ENCODE measurements around the gene GATAD1. TPM values are rescaled to one million over a fixed set of nuclear protein-coding genes. Genes with fewer than 3 reads are reported as not detected.

Gene GATAD1
- total and polyA plus RNA-seq, 2 of the 8 experiments (the other 6 are each of a cell fraction or from before 2014, with no cell fraction given): 17.1 to 34.7 TPM

GRCh38 chr7:92423710-92424131 is 23.6 kb upstream of the GATAD1 start:
- H3K4ac ChIP-seq (replicated peaks; ENCODE audit: insufficient read length, low read depth, low read length): peak overlapping the region; percentile 80
- no peak overlapping the region for H3K27ac ChIP-seq (ENCODE audit: low read depth, low read length)
- peak overlapping the region; percentile 28 for H4K5ac ChIP-seq (ENCODE audit: insufficient read length, low read depth, low read length)
- no peak for TF ChIP-seq KDM4A (IDR thresholded peaks at IDR 0.05; ENCODE audit: low read depth, low read length, severe bottlenecking)
- WGBS, 2 experiments (ENCODE audit: extremely low coverage in 1 of 2, insufficient coverage in 1 of 2, insufficient read length in 1 of 2, insufficient replicate concordance in 2 of 2, low coverage in 1 of 2, low lambda C conversion rate in 2 of 2, missing lambda C conversion rate in 1 of 2): 76% methylated on average over 5 of the region's 5 CpGs; no CpG with 5 or more reads in 1 of the 2 experiments
- H2AFZ ChIP-seq (ENCODE audit: low read length): peak overlapping the region; percentile 99; the same call in 1 of the 2 replicates
- no peak for FAIRE-seq
- peak overlapping the region; percentile 99 for H2BK15ac ChIP-seq (ENCODE audit: low read length)
- no peaks in the 10 kb centered on the region for H3K9me3 ChIP-seq (ENCODE audit: insufficient read depth in 2 of 2, low read depth in 1 of 2, low read length in 1 of 2)
- peak overlapping the region; percentile 92 for H2AK5ac ChIP-seq (ENCODE audit: low read depth, low read length)
- peak overlapping the region; percentile 35 for H3K23ac ChIP-seq (ENCODE audit: insufficient read length)
- H2BK12ac ChIP-seq (ENCODE audit: low read depth, low read length): peak overlapping the region; percentile 98
- peak overlapping the region; percentile 99 for H4K91ac ChIP-seq (replicated peaks; ENCODE audit: insufficient read length, low read length)
- POLR2A ChIA-PET (ENCODE audit: partially characterized antibody): interaction anchor here (0.8 to 4.5 kb wide), 5 partner anchors 11 to 289 kb away, joined by 3 to 34 read pairs (median 6); partner anchors contain the start of genes CYP51A1, GATAD1 and RBM48
- peaks cover 5% of the 10 kb centered on the region; the same call in 1 of the 2 replicates for H3K23me2 ChIP-seq (ENCODE audit: low read depth, low read length)
- peak overlapping the region; percentile 60 for H3K56ac ChIP-seq (replicated peaks; ENCODE audit: insufficient read length, low read depth, low read length)
- H3K36me3 ChIP-seq (ENCODE audit: control insufficient read depth in 2 of 4, insufficient read depth in 4 of 4, low read length in 3 of 4): no peaks in the 10 kb centered on the region
- peak overlapping the region; percentile 81 for H2BK120ac ChIP-seq (replicated peaks; ENCODE audit: low read depth, low read length)
- peak overlapping the region; percentile 37 for H3K14ac ChIP-seq (ENCODE audit: insufficient read length)
- H3K18ac ChIP-seq (ENCODE audit: extremely low read depth, low read length): peak overlapping the region; percentile 5
- no peak overlapping the region; the same call in 1 of the 2 replicates for H4K8ac ChIP-seq (ENCODE audit: extremely low read depth, insufficient read depth, low read length)
- H2BK5ac ChIP-seq (ENCODE audit: low read depth, low read length): peak overlapping the region; percentile 81; the same call in 1 of the 2 replicates
- peak overlapping the region; percentile 82 for H2BK20ac ChIP-seq (ENCODE audit: low read length)
- peaks cover 0 to 3% (median 0%) of the 10 kb centered on the region in 4 experiments; a peak in 3 of 7 replicates for H3K4me1 ChIP-seq (replicated peaks in 1 of 4; ENCODE audit: control insufficient read depth in 3 of 4, insufficient read depth in 4 of 4, low read length in 3 of 4)
- peaks cover 0 to 3% of the 10 kb centered on the region in 2 experiments for H4K20me1 ChIP-seq (replicated peaks in 1 of 2; ENCODE audit: control insufficient read depth in 1 of 2, insufficient read depth in 2 of 2, low read length in 2 of 2)
- CTCF ChIA-PET (ENCODE audit: partially characterized antibody): interaction anchor here (0.7 to 10.9 kb wide), 19 partner anchors 9 to 1393 kb away, joined by 3 to 159 read pairs (median 4); partner anchors contain the start of genes CYP51A1, GATAD1 and LRRD1
- H3K4me3 ChIP-seq (ENCODE audit: extremely low read depth in 1 of 4, insufficient read depth in 2 of 4, low read depth in 3 of 4, low read length in 4 of 4): no peak overlapping the region
- H3K9ac ChIP-seq (replicated peaks in 1 of 4; ENCODE audit: extremely low read depth in 1 of 4, low read depth in 3 of 4, low read length in 3 of 4): peak overlapping the region in 1 of 4 experiments; percentile 10; a peak in 1 of 7 replicates
- no peaks in the 10 kb centered on the region for H3K79me2 ChIP-seq (ENCODE audit: control insufficient read depth in 1 of 2, insufficient read depth in 2 of 2, low read length in 2 of 2)
- H3K4me2 ChIP-seq (ENCODE audit: insufficient read depth in 1 of 2, low read depth in 2 of 2, low read length in 2 of 2): peak overlapping the region; percentile 36 to 100
- DNase-seq (ENCODE audit: low read depth in 1 of 2, low spot score in 2 of 2): no peak
- no peaks in the 10 kb centered on the region for H3K79me1 ChIP-seq (ENCODE audit: low read depth, low read length)
- peaks cover 0 to 2% (median 0%) of the 10 kb centered on the region in 4 experiments; a peak in 2 of 7 replicates for H3K27me3 ChIP-seq (replicated peaks in 1 of 4; ENCODE audit: control insufficient read depth in 3 of 4, extremely low read depth in 1 of 4, insufficient read depth in 3 of 4, low read length in 3 of 4)
